Measurements from ENCODE around the gene COPG2.
"Not testable (repeated sequence)": the region's sequence is repeated elsewhere in the genome, so short reads cannot be mapped to it uniquely, and the experiment has no call there.

Gene COPG2

GRCh38 chr7:130649004-130649790 is 19.4 kb downstream of the COPG2 start:
- DNase-seq: peak in 1 of 2 donors; percentile 1

DNA sequence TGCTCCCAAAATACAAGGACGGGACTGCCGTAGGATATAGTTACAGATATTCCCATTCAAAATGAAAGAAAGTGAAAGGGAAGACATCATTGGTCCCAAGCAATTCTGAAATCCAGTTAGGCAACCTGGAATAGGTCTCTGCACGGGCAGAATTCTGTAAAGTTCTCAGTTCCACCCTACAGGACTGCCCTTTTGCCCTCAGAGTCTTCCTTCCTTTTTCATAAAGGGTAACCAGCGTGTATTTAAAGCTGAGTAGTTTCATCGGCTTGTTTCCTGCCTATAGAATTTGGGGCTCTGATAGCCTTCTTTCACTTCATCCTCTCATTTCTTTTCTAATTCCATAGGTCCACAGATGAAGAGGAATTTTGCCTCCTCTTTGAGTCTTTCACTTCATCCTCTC is 20.0 kb downstream of the COPG2 start:
- DNase-seq: no peak

GRCh38 chr7:130642383-130642782 is 26.2 kb downstream of the COPG2 start:
- no peak for DNase-seq

- no peak for DNase-seq
Observed at GRCh38 chr7:130641497-130641896, 27.1 kb downstream of the COPG2 start.

DNA sequence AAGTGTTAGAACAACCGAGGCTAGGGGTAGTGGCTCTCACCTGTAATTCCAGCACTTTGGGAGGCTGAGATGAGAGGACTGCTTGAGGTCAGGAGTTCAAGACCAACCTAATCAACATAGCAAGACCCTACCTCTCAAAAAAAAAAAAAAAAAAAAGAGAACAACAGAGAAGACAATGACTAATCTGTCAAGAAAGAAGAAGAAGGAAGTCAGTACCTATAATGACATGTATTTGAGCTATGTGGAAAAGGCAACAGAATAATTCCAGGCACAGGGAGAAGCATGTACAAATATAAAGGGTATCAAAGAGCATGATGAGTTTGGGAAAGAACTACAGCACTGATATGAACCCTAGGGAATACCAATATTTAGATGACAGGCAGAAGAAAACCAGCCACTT is 27.5 kb downstream of the COPG2 start:
- no peak for DNase-seq

DNA sequence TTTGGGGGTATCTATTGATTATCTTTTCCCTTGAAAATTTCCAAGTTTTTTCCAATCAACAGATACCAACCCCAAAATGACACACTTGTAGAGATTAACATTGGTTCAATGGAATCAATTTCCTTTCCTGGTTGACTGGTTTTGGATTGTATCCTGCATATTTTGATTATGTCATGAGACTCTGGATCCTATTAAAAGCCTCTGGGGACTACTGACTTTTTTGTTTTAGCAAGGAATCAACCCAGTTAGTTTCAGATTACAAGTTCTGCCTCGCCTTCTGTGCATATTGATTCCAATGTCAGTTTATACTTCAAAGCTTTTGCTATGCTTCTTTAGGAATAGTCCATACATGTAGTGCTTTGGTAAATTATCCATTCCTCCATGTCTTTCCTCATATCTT is 29.2 kb downstream of the COPG2 start:
- DNase-seq: no peak

DNA sequence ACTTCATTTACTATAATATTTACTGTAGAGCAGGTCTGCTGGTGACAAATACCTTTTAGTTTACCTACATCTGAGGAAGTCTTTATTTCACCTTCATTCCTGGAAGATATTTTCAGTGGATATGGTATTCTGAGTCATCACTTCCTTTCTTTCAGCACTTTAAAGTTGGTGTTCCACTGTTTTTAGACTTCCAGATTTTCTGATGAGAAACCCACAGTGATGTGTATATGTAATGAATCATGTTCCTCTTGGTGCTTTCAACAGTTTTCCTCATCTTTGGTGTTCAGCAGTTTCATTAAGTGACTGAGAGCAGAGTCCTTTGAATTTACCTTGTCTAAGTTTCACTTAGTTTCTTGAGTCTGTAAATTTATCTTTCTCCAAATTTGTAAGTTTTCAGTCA is 36.4 kb downstream of the COPG2 start:
- DNase-seq: no peak

- no peak for DNase-seq
Observed at GRCh38 chr7:130628901-130629300, 39.6 kb downstream of the COPG2 start.

- no peak for DNase-seq
Observed at GRCh38 chr7:130627775-130628174, 40.8 kb downstream of the COPG2 start.

DNA sequence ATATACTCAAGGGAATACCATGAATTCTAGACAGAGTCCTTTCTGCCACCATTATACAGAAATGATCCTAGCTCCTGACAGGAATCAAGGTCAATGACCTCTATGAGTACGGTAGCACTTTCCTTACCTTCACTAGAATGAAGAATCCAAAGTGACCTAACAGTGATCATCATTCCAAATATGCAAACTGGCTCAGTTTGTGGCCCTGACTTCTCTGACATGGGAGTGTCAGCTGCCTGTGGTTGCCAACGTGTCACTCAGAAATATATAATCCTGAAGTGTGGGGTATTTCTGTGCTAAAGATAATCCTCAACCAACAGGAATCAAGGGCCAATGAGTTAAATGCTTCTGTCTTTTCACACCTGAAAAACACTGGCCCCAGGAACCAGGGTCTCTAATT is 45.7 kb downstream of the COPG2 start:
- DNase-seq: no peak

- no peak for DNase-seq
Observed at GRCh38 chr7:130615583-130615982, 53.0 kb downstream of the COPG2 start.

DNA sequence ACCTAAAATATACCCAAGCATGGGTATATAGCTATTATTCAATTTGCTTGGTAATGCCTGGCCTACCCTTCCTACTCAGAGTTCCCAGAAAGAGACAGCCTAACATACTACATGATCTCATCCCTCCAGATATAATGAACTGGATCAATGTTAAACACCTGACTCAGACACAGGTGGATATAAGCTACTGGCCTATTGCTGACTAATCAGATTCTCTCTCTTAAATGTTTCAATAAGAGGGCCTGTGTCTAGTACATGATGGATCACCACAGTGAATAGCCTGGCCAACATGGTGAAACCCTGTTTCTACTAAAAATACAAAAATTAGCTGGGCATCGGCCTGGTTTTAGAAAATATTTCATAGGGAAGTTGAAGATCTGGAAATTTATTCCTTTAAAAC is 54.1 kb downstream of the COPG2 start:
- no peak for DNase-seq

DNA sequence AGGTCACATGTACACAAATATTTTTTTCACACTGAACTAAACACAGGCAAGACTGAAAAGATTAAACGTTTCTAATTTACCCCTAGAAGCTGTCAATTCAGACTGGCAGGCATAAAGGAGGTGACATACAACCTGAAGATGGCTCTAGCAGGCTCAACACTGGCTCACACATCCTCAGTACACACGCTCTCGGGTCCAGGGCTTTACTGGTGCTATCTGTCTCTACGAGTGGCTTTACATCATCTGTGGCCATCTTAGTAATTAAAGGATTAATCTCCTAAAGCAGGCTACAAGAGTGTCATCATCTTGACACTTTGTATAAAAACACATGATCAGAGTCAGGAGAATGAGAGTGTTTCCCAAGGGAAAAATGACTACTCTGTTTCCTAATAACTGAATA is 57.3 kb downstream of the COPG2 start:
- DNase-seq: no peak

- DNase-seq: not testable (repeated sequence)
Observed at GRCh38 chr7:130607066-130607465, 61.5 kb downstream of the COPG2 start.

- no peak for DNase-seq
Observed at GRCh38 chr7:130606161-130606560, 62.4 kb downstream of the COPG2 start.

GRCh38 chr7:130598056-130598455 is 70.5 kb downstream of the COPG2 start:
- no peak for DNase-seq

DNA sequence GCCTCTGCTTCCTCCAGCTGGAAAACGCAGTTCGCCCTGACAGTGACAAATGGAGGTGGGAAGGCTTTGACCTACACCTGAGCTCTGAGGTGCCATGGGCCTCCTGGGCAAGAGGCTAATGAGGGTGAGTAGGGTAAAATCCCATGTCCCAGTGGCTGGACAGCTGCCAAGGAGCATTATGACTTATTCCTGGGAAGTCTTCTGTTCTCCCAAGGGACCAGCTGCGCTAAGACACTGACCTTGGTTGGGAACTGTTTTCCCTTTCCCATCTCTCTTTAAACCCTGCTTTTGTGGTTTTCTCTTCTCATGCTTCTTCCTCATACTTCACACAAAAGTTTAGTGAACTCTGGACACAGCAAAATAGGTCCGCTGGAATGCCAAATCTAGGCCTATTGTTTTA is 72.6 kb downstream of the COPG2 start:
- DNase-seq: no peak

DNA sequence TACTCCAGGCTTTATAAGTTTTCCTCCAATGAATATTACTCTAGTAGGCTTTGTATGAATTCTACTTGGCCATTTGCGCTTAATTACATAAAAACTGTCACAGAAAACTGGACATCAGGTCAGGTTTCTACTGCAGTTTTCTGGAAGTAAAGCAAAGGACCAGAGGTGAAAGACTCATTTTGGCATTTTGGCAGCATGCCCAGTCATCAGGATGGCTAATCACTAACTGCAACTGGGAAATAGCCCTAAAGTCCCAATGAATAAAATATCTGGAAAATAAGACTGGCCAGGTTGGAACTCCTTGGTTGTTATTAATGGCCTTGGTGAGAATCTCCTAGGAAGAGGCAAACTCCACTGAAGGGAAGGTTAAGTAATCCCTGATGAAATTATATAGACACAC is 75.5 kb downstream of the COPG2 start:
- no peak for DNase-seq

DNA sequence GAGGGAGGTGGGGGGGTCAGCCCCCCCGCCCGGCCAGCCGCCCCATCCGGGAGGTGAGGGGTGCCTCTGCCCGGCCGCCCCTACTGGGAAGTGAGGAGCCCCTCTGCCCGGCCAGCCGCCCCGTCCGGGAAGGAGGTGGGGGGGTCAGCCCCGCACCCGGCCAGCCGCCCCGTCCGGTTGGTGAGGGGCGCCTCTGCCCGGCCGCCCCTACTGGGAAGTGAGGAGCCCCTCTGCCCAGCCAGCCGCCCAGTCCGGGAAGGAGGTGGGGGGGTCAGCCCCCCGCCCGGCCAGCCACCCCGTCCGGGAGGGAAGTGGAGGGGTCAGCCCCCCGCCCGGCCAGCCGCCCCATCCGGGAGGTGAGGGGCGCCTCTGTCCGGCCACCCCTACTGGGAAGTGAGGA is 77.1 kb downstream of the COPG2 start:
- not testable (repeated sequence) for DNase-seq

- not testable (repeated sequence) for DNase-seq
Observed at GRCh38 chr7:130585932-130586331, 82.6 kb downstream of the COPG2 start.

GRCh38 chr7:130575110-130575509 is 93.4 kb downstream of the COPG2 start:
- DNase-seq: not testable (repeated sequence)

- DNase-seq: not testable (repeated sequence)
Observed at GRCh38 chr7:130570144-130570543, 98.4 kb downstream of the COPG2 start.

GRCh38 chr7:130566898-130567280 is 101.7 kb downstream of the COPG2 start:
- DNase-seq: no peak

- no peak for DNase-seq
Observed at GRCh38 chr7:130566168-130566897, 102.2 kb downstream of the COPG2 start.

DNA sequence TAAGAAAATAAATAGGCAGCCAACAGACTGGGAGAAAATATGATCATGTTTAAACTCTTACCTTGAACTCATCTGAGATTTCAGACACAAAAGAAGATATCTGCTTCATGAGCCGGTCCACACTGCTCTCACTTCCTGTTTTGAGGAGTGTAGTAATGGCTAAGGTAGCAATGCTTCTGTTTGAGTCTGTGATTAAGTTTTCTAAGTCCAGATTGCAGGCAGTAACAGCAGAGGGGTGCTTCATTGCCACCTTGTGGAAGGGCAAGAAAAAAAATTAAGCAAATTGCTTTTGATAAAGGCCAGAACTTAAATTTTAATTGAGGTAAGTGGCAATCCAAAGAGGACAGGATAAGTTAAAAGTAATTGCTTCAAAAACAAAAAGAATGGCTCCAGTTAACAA is 107.6 kb downstream of the COPG2 start:
- DNase-seq: no peak

Measured in stimulated activated CD4-positive, alpha-beta T cell treated with anti-CD3 and anti-CD28 coated beads, Interleukin-2, amount 100 ng/mL, for 48 hours (primary cell).